ENCODE measurements around the gene SMYD3.
"Not testable (repeated sequence)": the region's sequence is repeated elsewhere in the genome, so short reads cannot be mapped to it uniquely, and the experiment has no call there.

The SMYD3 gene

DNA sequence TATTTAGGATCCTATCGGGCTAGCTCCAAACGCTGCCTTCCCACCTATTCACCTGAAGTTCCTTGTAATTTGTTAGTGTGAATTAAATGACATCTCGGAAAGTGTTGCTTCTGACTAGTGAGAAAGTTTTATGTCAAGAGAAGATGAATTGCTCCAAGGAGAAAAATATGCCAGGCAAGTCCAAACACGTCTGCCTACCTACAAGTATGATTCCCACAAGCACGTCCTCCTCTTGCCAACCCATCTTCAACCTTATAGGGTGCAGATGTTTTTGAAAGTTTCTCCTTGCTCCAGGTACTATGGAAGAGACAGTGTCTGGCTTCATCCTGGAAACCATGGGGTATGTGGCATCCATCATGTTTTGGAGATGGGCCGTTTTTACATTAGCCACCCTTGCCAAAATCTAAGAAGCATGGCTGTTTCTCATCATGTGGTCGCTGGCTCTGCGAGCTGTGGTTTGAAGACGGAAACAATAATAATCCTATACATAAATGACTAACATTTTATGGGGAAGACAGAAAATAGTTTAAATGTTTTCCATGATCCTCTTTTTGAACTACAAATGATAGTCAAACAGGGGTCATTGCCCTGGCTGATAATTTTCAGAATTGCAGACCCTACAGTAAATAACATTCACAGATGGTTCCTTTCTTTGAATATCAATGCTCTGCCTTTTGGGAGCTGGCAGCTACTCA is 505.8 kb downstream of the SMYD3 start:
- DNase-seq, result no peak

DNA sequence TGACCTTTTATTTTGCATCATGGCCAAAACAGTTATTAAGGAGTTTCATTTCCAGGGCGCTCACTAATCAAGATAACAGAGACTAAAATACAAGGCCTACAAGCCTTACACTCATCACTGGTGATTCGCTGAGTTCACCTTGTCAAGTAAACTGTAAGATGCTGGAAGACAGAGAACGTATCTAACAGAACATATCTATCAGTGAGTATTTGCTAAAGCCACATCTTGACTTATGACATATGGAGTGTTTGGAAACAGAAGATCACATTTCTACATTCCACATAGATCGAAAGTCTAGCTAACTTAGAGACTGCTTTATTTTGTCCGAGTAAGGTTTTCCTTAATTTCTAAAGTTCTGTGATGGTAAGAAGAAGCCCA is 506.5 kb downstream of the SMYD3 start:
- no peak for DNase-seq

DNA sequence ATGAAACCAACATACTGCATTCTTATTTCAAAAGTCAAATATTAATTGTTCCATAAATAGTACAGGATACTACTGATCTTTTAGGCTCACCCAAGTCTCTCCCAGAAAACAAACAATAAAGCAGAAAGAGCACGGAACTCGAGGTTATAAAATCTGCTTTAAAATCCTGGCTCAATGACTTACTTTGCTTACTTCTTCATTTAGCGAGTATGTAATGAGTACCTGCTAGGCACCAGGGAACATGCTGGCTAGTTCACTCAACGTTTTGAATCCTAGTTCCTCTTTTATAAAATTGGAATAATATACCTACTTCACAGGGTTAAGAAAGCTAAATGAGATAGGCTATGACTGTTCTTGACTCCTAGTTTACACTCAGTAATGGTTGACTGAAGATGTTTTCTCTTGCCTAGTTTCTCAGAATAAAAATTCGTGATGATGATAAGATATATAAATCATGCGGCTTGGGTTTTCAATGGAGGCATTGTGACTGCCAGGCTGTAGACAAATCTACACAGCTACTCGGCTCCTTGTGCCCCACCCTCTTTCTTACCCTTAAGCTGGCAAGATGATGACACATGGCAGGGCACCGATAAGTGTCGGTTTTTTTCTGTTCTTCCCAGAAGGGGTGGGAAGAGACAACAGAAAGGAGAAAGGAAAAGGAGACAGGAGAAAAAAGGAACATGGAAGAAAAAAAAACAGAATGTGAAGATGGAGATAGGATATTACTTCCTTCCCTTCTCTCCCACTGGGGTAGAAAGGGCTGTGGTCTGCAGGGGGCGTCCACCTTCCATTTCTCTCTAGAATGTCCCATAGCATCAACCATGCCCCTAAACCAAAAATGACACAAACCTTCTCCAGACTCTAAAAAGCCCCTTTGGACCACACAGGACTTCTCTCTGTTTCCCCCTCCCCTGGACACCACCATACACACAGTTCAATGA is 507.1 kb downstream of the SMYD3 start:
- no peak for DNase-seq

DNA sequence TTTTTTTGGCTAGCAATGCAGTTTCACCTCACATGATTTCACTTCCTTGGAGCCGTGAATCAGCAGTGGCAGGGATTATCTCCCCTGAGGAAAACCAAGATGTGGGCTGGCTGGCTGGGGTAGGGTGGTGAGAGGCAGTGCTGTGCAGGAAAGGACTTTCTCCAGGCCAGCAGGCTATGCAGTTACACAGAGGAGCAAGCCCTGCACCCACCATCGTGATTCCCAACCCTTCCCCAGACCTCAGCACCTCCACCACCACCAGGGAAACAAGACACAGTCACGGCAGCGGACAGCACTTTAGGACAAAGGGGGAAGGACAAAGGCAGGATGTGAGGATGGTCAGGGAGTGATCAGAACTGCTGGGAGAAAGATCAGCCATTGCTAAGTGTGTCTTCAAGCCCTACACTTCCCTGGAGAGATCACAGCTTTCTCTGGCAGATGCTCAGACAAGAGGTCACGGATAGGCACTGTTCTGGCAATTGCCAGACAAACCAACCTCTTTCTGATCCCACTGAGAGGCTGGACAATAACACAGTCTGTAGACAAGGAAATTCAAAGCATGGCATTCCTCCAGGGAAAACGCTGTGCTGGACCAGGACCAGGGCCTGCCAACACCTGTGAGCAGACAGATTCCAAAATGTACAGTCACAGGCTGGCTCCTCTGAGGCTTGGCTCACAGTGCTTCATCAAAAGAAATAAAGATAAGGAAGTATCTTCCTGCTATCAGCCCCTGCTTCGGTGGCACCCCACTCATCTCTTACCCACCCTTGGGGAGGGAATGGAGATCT is 509.4 kb downstream of the SMYD3 start:
- DNase-seq, result no peak

GRCh38 chr1:245996811-245997210 is 510.3 kb downstream of the SMYD3 start:
- DNase-seq, result no peak

DNA sequence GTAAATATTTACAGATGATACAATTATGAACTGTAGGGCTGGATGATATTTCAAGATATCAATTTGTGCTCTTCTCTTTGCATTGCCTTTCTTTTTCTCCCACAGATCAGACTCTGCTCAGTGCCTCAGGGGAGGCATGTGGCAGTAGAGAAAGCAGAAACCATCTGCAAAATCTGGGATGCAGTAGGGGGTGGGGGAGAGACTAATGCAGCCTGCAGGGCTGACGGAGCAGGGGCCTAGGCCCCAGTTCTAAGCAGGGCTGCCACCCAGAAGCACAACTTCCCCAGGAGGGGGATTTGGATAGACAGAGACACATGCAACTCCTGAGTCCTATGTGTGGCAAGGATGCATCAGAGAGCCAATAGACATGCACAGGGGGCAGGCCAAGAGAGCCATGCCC is 511.6 kb downstream of the SMYD3 start:
- no peak for DNase-seq

- no peak for DNase-seq
These were observed 515.8 kb downstream of the SMYD3 start for GRCh38 chr1:245991266-245991665.

GRCh38 chr1:245990315-245991022 is 516.6 kb downstream of the SMYD3 start:
- DNase-seq, result no peak

- no peak for DNase-seq
These were observed 518.5 kb downstream of the SMYD3 start for GRCh38 chr1:245988393-245989078.

DNA sequence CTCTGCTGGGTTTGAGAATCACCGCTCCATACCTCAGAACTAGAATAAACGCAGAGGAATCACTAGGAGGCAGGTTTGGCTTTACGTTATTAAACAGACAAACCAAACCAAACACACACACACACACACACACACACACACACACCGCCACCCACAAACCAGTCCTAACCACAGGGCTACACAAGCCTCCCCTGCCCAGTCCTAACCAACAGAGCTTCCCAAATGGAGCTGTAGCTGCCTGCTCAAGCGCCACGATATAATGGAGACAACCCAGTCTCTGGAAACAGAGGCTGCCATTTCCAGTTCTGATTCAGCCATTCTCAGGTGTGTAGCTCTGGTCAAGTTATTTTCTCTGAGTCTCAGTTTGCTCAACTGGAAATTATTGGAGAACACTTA is 519.1 kb downstream of the SMYD3 start:
- DNase-seq, result no peak

GRCh38 chr1:245987577-245987976 is 519.5 kb downstream of the SMYD3 start:
- no peak for DNase-seq

DNA sequence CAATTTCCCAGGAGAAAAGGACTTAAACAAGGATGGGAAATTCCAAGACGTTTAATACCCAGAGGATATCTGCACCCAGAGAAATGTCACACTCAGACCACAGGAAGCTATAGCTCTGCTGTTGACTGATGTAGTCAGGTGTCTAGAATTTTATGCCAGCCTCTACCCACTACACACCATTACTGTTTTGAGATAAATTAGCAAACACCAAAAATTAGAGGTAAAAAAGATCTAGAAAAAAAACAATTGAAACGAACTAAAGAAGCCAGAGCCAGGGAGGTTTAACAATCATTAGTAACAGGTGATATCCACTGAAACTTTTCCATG is 519.9 kb downstream of the SMYD3 start:
- DNase-seq, result no peak

DNA sequence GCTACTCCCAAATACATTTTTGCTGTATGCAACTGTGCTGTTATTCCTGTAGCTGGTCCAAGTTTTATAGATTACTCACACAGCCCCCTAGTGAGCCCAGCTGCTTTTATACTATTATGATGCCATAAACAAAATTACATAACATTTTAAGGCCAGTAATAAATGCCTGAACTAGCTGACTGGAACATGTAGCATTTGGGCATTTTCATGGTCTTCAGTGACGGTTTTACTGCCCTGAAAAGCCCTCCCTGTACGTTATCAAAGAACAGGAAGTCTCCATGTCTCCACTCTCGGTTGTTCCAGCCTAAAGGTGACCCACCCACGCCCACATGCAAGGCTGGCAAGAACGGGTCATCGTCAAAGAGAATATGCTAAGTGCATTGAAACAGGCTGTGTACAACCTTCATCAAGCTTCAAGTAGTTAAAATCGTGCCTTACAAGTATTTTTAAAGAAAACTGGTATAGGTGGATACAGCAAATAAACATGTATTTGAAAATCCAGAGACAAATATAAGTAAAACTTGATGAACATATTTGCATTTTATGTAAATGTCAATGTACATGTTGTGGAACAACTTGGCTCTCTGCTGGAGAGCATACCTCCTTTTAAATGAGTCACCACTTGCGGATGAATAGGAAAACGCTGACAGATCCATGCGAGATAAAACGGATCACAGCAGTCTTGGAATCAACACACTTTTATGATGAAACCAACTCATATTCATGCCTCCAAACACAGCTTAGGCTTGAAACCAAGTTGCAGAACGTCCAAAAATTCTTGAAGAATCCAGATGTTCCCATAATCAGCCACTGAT is 520.5 kb downstream of the SMYD3 start:
- no peak for DNase-seq

GRCh38 chr1:245984390-245985155 is 522.5 kb downstream of the SMYD3 start:
- no peak for DNase-seq

- DNase-seq, result no peak
These were observed 523.6 kb downstream of the SMYD3 start for GRCh38 chr1:245983294-245983967.

GRCh38 chr1:245979589-245979988 is 527.5 kb downstream of the SMYD3 start:
- DNase-seq, result no peak

- DNase-seq, result no peak
These were observed 528.2 kb downstream of the SMYD3 start for GRCh38 chr1:245978915-245979314.

- DNase-seq, result no peak
These were observed 534.6 kb downstream of the SMYD3 start for GRCh38 chr1:245972476-245972875.

GRCh38 chr1:245971711-245972085 is 535.4 kb downstream of the SMYD3 start:
- no peak for DNase-seq

DNA sequence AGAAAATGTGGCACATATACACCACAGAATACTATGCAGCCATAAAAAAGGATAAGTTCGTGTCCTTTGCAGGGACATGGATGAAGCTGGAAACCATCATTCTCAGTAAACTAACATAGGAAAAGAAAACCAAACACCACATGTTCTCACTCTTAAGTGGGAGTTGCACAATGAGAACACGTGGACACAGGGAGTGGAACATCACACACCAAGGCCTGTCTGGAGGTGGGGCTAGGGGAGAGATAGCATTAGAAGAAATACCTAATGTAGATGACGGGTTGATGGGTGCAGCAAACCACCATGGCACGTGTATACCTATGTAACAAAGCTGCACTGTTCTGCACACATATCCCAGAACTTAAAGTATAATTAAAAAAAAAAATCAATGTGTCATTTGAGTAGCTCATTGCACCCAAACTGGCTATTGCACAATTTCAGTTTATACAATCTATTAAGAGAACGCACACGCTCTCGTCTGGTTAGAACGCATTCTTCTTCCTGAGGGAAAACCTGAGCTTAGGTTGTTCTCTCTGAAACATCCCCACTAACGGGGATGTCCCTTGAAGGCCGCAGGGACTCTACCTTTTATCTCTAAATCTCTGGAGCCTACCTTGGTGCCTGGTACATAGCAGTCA is 535.9 kb downstream of the SMYD3 start:
- not testable (repeated sequence) for DNase-seq
